ENCODE results near the gene RAB31.

Gene RAB31

DNA sequence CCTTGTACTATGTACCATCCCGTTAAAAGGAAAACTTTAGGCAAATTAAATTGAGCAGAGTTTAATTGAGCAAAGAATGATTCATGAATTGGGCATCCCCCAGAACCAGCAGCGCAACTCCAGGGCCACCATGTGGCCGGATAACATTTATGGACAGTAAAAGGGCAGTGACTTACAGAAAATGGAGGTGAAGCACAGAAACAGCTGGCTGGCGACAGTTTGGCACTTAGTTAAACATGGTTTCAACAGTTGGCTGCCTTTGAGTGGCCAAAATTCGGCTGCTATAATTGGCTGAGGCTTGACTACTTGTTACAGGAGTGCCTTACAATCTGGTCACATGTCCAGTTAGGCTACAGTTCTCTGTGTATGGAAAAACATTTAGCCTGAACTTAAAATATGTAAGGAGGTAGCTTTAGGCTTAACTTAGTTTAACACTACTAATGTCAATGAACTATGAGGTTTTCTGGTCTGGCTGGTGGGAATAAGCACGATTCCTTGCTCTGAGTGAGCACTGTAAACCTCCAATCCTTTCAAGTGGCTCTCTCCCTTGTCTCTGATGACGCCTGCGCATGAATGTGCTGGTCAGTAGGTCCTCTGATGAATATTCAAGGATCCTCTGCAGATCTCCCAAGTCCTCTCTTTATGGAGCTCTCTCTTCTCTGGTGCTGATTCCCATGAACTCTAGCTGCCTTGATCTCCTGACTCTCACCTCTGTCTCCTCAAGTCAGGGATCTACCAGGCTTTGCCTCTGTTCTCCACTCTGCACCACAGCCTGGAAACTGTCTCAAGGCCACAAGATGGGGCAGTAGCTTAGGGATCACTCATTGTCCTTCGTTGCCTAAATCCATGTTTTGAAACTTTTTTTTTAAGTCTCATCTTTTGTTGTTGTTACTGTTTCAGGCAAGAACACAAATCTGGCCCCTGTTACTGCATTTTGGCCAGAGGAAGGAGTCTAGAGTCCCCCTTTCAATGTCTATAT, 24.4 kb upstream of the RAB31 start:
- in situ Hi-C loops (cut with HindIII; ENCODE audit: low pct_unique_long_range_greater_than_20kb, low sequenced_read_pairs), result no loop called here
- peak; percentile 63 for TF ChIP-seq JUND (IDR thresholded peaks at IDR 0.05; ENCODE audit: low read depth)
- peak in 1 of 2 experiments; percentile 69 for DNase-seq (ENCODE audit: low read depth in 1 of 2, low spot score in 1 of 2)

DNA sequence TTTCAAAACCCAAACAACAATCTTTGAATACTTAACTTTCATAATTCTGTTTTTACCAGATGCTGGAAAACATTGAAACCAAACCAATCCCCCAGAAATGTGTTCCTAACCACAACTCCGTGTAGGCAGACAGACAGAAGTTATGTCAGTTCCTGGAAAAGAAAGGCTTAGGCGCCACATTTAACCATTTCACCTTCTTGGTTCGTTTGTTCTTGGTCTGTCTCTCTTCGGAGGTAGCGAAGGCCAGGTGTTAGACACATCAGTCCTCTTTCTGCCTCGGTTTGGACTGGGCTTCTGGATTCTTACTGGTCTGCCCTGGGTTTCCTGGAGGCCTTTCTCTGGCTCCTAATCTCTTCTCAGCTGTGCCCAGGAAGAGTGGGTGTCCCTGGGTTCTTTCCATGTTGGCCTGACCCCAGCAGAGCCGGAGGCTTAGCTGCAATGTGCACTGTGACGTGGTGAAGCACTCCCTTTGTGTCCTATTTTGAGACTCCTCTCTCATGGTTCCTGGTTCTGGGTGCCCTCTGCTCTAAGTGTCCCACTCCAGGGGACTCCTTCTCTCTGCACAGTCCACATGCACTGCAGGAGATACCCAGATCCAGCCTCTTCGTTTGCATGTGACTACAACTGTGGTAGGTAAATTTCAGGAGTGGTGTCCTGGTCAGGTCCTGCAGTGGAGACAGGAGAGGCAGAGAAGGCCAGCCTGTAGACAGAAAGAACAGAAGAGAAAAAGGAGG, 23.1 kb upstream of the RAB31 start:
- no peak for DNase-seq (ENCODE audit: low read depth in 1 of 2, low spot score in 1 of 2)
- in situ Hi-C loops (cut with HindIII; ENCODE audit: low pct_unique_long_range_greater_than_20kb, low sequenced_read_pairs), result no loop called here

DNA sequence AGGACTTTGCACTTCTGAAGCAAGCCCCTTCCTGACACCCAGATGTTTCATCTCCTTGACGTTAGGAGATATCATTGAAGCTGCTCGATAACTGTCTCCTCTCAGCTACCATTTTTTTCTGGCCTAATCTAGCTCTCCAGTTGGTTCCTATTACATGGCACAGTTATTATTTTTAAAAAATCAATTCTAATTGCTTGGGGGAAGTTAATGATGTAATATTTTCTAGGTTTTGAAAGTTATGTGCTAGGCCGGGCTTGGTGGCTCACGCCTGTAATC, 22.5 kb upstream of the RAB31 start:
- DNase-seq (ENCODE audit: low read depth in 1 of 2, low spot score in 1 of 2), result no peak
- in situ Hi-C loops (cut with HindIII; ENCODE audit: low pct_unique_long_range_greater_than_20kb, low sequenced_read_pairs), result no loop called here
- TF ChIP-seq JUND (IDR thresholded peaks at IDR 0.05; ENCODE audit: low read depth), result no peak

More for the DNA sequence above, 23.1 kb upstream of the RAB31 start:
- TF ChIP-seq JUND (IDR thresholded peaks at IDR 0.05; ENCODE audit: low read depth), result no peak

DNA sequence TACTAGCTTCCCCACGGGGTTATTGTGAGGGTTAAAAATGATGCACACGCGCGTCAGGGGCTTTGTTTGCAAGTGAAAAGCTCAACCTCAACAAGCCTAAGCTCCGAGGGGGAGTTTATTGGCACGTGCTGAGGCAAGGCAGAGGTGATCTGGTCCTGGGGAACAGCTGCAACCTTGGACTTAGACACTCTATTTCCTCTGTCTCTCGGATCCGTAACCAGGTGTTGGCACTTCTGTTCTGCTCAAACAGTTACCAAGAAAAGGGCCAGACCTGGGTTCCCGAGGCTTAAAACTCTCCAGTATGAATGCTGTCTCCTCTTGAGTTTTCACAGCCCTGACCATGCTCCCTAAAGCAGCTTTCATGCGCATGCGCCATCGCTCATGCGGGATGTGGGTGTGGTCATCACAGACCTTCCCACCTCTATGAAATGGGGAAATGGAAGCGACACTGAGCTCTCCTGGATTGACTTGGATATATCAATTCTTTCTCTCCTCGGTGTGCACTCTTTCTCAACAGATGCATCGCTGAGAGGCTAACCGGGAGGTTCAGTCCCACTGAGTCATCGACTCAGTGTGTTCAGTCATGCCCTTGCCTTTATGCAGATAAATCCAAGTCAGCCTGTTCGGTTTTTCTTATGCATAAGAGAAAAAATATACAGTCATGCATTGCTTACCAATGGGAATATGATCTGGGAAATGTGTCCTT, 19.9 kb upstream of the RAB31 start:
- in situ Hi-C loops (cut with HindIII; ENCODE audit: low pct_unique_long_range_greater_than_20kb, low sequenced_read_pairs), result no loop called here

DNA sequence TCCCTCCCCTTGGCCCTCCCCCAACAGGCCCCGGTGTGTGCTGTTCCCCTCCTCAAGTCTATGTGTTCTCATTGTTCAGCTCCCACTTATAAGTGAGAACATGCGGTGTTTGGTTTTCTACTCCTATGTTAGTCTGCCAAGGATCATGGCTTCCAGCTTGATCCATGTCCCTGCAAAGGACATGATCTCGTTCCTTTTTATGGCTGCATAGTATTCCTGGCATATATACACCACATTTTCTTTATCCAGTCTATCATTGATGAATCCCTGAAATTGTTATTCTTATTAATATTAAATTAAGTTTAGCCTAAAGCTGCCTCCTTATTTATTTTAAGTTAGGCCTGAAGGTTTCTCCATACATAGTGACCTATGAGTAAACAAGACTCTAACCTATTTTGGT, 18.8 kb upstream of the RAB31 start:
- no peak for TF ChIP-seq JUND (IDR thresholded peaks at IDR 0.05; ENCODE audit: low read depth)
- no peak for DNase-seq (ENCODE audit: low read depth in 1 of 2, low spot score in 1 of 2)
- in situ Hi-C loops (cut with HindIII; ENCODE audit: low pct_unique_long_range_greater_than_20kb, low sequenced_read_pairs), result no loop called here

More for the DNA sequence above, 19.9 kb upstream of the RAB31 start:
- TF ChIP-seq JUND (IDR thresholded peaks at IDR 0.05; ENCODE audit: low read depth), result no peak
- DNase-seq (ENCODE audit: low read depth in 1 of 2, low spot score in 1 of 2), result no peak

DNA sequence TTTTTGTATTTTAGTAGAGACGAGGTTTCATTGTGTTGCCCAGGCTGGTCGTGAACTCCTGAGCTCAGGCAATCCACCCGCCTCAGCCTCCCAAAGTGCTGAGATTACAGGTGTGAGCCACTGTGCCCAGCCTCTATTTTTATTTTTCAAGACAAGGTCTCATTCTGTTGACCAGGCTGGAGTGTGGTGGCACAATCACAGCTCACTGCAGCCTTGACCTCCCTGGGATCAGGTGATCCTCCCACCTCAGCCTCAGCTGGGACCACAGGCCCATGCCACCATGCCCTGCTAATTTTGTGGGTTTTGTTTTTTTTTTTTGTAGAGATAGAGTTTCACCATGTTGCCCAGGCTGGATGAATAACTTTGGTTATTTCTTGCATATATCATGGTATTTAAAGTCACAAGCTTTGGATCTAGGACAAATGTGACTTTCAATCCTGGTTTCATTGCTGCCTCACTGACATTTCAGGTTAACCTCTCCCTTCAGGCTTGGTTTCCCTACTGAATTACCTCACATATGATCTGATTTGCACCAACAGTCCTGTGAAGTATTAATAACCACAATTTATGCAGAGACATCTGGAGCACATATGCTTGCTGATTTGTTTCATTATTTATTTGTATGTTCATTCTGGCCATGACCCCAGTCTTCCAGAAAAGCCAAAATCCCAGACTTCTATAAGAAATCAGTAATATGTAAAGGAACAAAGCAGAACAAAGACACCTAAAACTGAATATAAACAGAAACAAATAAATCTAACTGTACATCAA, 17.5 kb upstream of the RAB31 start:
- no peak for TF ChIP-seq JUND (IDR thresholded peaks at IDR 0.05; ENCODE audit: low read depth)
- DNase-seq (ENCODE audit: low read depth in 1 of 2, low spot score in 1 of 2), result no peak
- in situ Hi-C loops (cut with HindIII; ENCODE audit: low pct_unique_long_range_greater_than_20kb, low sequenced_read_pairs), result no loop called here

DNA sequence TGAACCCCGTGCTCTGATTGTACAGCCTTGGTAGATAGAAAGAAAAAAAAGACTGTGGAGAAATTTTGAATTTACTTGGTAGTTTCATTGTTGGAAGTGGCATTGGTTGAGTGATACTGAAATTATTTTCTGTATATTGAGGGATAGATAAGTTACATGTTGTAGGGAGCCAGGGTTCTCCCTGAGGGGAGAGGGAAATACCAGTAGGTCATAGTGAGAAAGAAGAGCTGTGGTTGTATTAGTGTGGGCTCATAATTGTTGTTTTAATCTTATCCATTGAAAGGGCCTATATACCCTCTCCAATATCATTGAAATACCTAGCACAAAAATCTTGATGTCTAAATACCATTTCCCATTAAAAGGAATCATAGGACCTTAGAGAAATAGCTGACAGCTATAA, 16.9 kb upstream of the RAB31 start:
- no peak for DNase-seq (ENCODE audit: low read depth in 1 of 2, low spot score in 1 of 2)
- no peak for TF ChIP-seq JUND (IDR thresholded peaks at IDR 0.05; ENCODE audit: low read depth)
- in situ Hi-C loops (cut with HindIII; ENCODE audit: low pct_unique_long_range_greater_than_20kb, low sequenced_read_pairs), result no loop called here

DNA sequence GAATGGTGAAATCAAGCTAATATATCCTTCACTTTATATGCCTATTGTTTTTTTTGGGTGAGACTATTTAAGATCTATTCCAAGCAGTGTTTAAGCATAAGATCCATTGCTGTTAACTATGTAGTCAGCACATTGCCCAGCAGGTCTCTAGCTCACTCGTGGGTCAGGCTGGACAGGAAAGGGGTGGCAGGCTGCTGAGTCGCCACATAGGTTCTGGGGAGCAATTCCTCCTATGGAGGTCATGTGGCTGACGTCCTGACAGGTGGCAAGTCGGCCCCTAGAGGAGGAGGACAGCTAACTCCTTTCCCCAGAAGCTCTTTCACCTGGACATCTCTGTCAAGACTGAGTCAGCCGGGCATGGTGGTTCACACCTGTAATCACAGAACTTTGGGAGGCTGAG, 13.9 kb upstream of the RAB31 start:
- no peak for TF ChIP-seq JUND (IDR thresholded peaks at IDR 0.05; ENCODE audit: low read depth)
- no peak for DNase-seq (ENCODE audit: low read depth in 1 of 2, low spot score in 1 of 2)
- in situ Hi-C loops (cut with HindIII; ENCODE audit: low pct_unique_long_range_greater_than_20kb, low sequenced_read_pairs), result no loop called here

DNA sequence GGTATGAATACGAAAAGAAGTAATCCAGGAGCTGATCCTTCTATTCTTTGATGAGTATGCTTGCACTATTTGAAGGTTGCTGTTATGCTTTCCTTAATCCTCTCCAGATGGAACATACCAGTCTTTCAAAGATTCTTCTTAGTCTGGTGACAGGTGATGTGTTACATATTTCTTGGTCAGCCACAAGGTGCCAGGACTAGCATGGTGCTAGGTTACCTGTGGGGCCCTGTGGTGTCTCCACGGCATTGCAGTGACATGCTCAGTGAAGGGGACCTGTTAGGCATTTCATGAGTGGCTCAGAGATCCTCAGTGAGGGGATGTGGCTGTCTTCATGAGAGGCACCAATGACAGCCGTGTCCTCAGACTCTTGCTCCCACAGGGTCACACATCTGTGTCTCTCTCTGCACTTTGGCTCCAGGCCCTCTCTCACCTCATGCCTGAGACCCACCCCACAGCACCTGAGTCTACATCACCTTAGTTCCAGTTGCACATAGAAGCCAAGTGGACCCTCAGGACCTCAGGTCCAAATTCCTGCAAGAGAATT, 13.1 kb upstream of the RAB31 start:
- no peak for TF ChIP-seq JUND (IDR thresholded peaks at IDR 0.05; ENCODE audit: low read depth)
- in situ Hi-C loops (cut with HindIII; ENCODE audit: low pct_unique_long_range_greater_than_20kb, low sequenced_read_pairs), result no loop called here
- peak in 1 of 2 experiments; percentile 40 for DNase-seq (ENCODE audit: low read depth in 1 of 2, low spot score in 1 of 2)

DNA sequence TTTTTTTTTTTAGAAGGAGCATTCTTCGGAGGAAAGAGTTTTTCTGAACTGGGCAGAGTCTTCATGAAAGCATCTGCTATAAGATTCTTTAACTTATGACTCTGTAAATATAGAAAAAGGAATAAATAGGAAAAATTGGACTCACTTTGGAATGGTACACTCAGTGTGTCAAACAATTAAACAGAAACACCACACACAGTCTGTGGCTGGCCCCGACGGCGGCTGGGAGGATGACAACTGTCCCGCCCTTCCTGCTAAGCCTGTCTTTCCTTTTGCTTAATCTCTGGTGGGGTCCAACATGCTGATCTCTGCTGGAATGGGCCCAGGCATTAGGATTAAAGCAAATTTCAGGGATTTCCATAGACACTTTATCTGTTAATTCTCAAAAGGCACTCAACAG, 12.5 kb upstream of the RAB31 start:
- no peak for TF ChIP-seq JUND (IDR thresholded peaks at IDR 0.05; ENCODE audit: low read depth)
- in situ Hi-C loops (cut with HindIII; ENCODE audit: low pct_unique_long_range_greater_than_20kb, low sequenced_read_pairs), result no loop called here
- no peak for DNase-seq (ENCODE audit: low read depth in 1 of 2, low spot score in 1 of 2)

DNA sequence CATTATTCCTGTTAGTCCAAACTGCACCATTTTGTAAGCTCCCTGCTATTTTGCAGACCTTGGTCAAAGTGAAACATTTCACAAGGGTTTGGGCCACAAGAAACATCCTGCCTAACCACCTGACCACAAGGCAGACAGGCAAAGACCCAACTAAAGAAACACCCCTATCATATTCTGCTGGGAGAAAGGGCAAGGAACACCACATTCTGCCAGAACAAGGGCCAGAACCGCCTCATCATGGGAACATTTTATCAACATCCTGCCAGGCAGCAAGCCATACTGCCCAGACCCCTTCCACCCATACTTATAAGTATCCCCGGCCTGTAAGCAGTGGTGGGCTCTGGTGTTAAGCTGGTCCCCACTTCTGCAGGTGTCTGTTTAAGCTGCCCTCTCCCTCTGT, 12.0 kb upstream of the RAB31 start:
- no peak for DNase-seq (ENCODE audit: low read depth in 1 of 2, low spot score in 1 of 2)
- no peak for TF ChIP-seq JUND (IDR thresholded peaks at IDR 0.05; ENCODE audit: low read depth)
- in situ Hi-C loops (cut with HindIII; ENCODE audit: low pct_unique_long_range_greater_than_20kb, low sequenced_read_pairs), result no loop called here

DNA sequence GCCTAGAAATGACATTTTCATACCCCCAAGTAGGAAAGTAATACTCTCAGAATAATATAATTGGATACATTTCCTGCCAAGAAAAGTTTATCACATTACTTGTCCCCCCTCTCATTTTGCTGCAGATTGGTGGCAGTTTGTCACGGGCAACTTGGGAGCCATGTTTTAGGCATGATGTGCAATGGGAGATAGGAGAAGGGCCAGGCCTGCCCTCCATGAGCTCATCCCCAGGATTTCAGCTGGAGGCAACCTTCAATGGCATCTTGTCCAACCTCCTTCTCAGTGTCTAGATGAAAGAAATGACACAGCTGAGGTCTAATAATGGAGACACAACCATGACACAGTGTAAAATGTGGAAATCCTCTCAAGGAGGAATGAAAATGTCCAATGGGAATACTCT, 11.4 kb upstream of the RAB31 start:
- in situ Hi-C loops (cut with HindIII; ENCODE audit: low pct_unique_long_range_greater_than_20kb, low sequenced_read_pairs), result no loop called here
- no peak for DNase-seq (ENCODE audit: low read depth in 1 of 2, low spot score in 1 of 2)
- no peak for TF ChIP-seq JUND (IDR thresholded peaks at IDR 0.05; ENCODE audit: low read depth)
